Astrocyte (in vitro differentiated cells and primary cell): ENCODE results near the gene SLC9C1. TPM values are rescaled to one million over a fixed set of nuclear protein-coding genes. Genes with fewer than 3 reads are reported as not detected.

Experiments used
- DNase-seq: peaks from one replicate; pipeline ENCODE4 v3.0.0-alpha.2; 2010; ENCODE audit warnings: low read depth
- FAIRE-seq: peaks from 2 replicates; lab custom pipeline; 2011; peaks lifted over from hg19 to GRCh38; lab: Jason Lieb, UNC
- H2AFZ ChIP-seq: 2 replicates; pipeline ENCODE4 v1.6.0; 2012; ENCODE audit warnings: low read depth, low read length, inconsistent platforms
- H3K27ac ChIP-seq: 2 replicates; pipeline ENCODE4 v1.5.1; 2011; ENCODE audit warnings: low read depth, low read length, inconsistent platforms
- H3K27me3 ChIP-seq: 2 replicates; pipeline ENCODE4 v1.6.0; 2011; ENCODE audit warnings: low read length, inconsistent platforms; ENCODE audit not compliant: insufficient read depth
- H3K36me3 ChIP-seq: 2 replicates; pipeline ENCODE4 v1.5.1; 2011; ENCODE audit warnings: low read length, inconsistent platforms; ENCODE audit not compliant: insufficient read depth
- H3K4me1 ChIP-seq: 2 replicates; pipeline ENCODE4 v1.5.1; 2011; ENCODE audit warnings: low read length, inconsistent platforms; ENCODE audit not compliant: insufficient read depth
- H3K4me2 ChIP-seq: 2 replicates; pipeline ENCODE4 v1.6.0; 2012; ENCODE audit warnings: low read length, inconsistent platforms
- H3K4me3 ChIP-seq: 2 replicates; pipeline ENCODE4 v1.5.1; 2011; ENCODE audit warnings: low read depth, mild to moderate bottlenecking, low read length, inconsistent platforms; ENCODE audit not compliant: insufficient read depth
- H3K79me2 ChIP-seq: 2 replicates; pipeline ENCODE4 v1.6.0; 2012; ENCODE audit warnings: mild to moderate bottlenecking, low read length, inconsistent platforms; ENCODE audit not compliant: insufficient read depth
- H3K9ac ChIP-seq: 2 replicates; pipeline ENCODE4 v1.6.0; 2012; ENCODE audit warnings: mild to moderate bottlenecking, low read length, inconsistent platforms
- H3K9me3 ChIP-seq: 2 replicates; pipeline ENCODE4 v1.5.1; 2012; ENCODE audit warnings: low read depth, mild to moderate bottlenecking, low read length, inconsistent platforms; ENCODE audit not compliant: insufficient read depth
- H4K20me1 ChIP-seq: 2 replicates; pipeline ENCODE4 v1.6.0; 2012; ENCODE audit warnings: low read length, inconsistent platforms; ENCODE audit not compliant: insufficient read depth
- H3K27ac Mint-ChIP-seq: one replicate; pipeline ENCODE4 v1.8.0; 2021; ENCODE audit warnings: mild to moderate bottlenecking, mixed read lengths; ENCODE audit not compliant: unreplicated experiment
- H3K27me3 Mint-ChIP-seq: one replicate; pipeline ENCODE4 v1.8.0; 2021; ENCODE audit warnings: low read depth, mixed read lengths; ENCODE audit not compliant: unreplicated experiment
- H3K36me3 Mint-ChIP-seq: one replicate; pipeline ENCODE4 v1.8.0; 2021; ENCODE audit warnings: low read depth, mixed read lengths; ENCODE audit not compliant: unreplicated experiment
- H3K4me1 Mint-ChIP-seq: one replicate; pipeline ENCODE4 v1.8.0; 2021; ENCODE audit warnings: low read depth, mixed read lengths; ENCODE audit not compliant: unreplicated experiment
- H3K4me3 Mint-ChIP-seq: one replicate; pipeline ENCODE4 v1.8.0; 2021; ENCODE audit warnings: mild to moderate bottlenecking, moderate library complexity, mixed read lengths; ENCODE audit not compliant: unreplicated experiment
- H3K9me3 Mint-ChIP-seq: one replicate; pipeline ENCODE4 v1.8.0; 2021; ENCODE audit warnings: mild to moderate bottlenecking, mixed read lengths; ENCODE audit not compliant: unreplicated experiment
- CTCF ChIP-seq: IDR thresholded peaks from 2 replicates; pipeline ENCODE4 v1.5.1; 2011; ENCODE audit warnings: low read depth, mild to moderate bottlenecking, inconsistent platforms, low read length, moderate library complexity; ENCODE audit not compliant: insufficient read depth
- EZH2 ChIP-seq: IDR thresholded peaks from 2 replicates; pipeline ENCODE4 v1.6.1; 2012; ENCODE audit warnings: mild to moderate bottlenecking, low read length, inconsistent platforms; ENCODE audit not compliant: insufficient read depth
- total RNA-seq: library from RNA; stranded (reverse); gene quantifications from 2 replicates; pipeline ENCODE4 v1.2.1, GENCODE V29; 2021

SLC9C1 gene
- total RNA-seq, 1 donor from 2014 or later, result not detected

DNA sequence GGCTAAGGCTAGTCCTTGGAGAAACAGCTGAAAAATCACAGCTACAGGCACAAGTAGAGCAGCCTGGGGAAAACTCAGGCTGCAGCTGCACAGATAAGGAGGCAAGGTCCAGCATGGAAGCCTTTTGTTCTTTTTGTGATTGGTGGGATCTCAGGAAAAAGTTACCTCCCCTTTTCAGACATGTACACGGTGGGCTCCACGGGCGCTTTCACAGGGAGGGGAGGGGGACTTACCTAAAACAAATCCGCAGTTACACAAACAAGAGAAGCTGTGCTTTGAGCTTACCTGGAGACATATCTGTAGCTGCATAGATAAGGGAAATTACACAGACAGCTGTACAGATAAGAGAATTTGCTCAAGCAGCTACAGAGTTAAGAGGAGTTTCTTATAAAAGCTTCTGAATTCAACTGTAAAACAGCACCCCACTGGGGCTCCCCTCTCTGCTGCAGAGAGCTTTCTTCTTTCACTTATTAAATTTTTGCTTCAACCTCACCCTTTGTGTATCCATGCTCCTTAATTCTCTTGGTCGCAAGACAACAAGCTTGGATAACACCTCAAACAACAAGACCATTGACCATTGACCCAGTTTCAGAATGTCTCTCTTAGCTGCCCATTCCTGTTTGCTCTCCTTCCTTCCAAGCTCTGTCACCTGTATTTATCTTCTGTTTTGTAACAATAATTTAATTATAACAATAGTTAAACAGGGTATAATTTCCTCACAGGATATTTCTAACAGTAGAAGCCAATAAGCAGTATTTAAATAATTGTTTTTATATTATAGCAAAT, 28.0 kb upstream of the SLC9C1 start:
- Histone ChIP-seq H3K4me1 (no peaks in the 10 kb centered on the region), H4K20me1 (no peaks in the 10 kb centered on the region), H3K4me3 (no peak overlapping the region), H3K36me3 (no peaks in the 10 kb centered on the region), H3K27me3 (no peaks in the 10 kb centered on the region), H3K9me3 (no peaks in the 10 kb centered on the region), H2AFZ (no peak overlapping the region), H3K79me2 (no peaks in the 10 kb centered on the region), H3K27ac (no peak overlapping the region), H3K4me2 (no peak overlapping the region), H3K9ac (no peak overlapping the region)
- TF ChIP-seq EZH2 (no peak), CTCF (no peak)
- no peak for FAIRE-seq
- no peak overlapping the region for H3K4me3 Mint-ChIP-seq
- peaks cover 2% of the 10 kb centered on the region for H3K4me1 Mint-ChIP-seq
- no peak overlapping the region for H3K27ac Mint-ChIP-seq
- H3K27me3 Mint-ChIP-seq, result no peaks in the 10 kb centered on the region
- H3K36me3 Mint-ChIP-seq, result no peaks in the 10 kb centered on the region
- no peak for DNase-seq
- H3K9me3 Mint-ChIP-seq, result no peaks in the 10 kb centered on the region

DNA sequence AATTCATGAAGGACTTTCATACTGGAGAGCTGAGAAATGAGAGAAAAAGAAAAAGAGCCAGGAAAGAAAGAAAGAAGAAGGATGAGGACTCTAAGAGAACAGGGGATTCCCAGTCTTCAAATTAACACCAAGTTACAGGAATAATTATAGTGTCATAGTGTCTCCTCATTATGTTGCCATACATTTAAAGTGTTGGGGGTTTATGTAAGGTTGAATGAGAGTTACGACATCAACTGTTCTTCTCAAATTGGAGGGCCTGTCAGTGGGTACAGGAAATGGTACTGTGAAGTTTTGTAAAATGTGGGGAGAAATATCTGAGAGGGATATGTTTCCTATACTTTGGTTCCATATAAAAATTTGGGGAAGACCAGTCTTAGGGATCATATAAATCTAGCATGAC, 26.7 kb upstream of the SLC9C1 start:
- H3K27ac Mint-ChIP-seq, result no peak overlapping the region
- H3K9me3 Mint-ChIP-seq, result no peaks in the 10 kb centered on the region
- peaks cover 2% of the 10 kb centered on the region for H3K4me1 Mint-ChIP-seq
- TF ChIP-seq CTCF (no peak), EZH2 (no peak)
- H3K4me1 ChIP-seq, result no peaks in the 10 kb centered on the region
- no peak overlapping the region for H3K4me3 ChIP-seq
- no peak overlapping the region for H2AFZ ChIP-seq
- H3K36me3 Mint-ChIP-seq, result no peaks in the 10 kb centered on the region
- H3K4me3 Mint-ChIP-seq, result no peak overlapping the region
- H3K9ac ChIP-seq, result no peak overlapping the region
- no peak overlapping the region for H3K27ac ChIP-seq
- no peaks in the 10 kb centered on the region for H3K79me2 ChIP-seq
- no peaks in the 10 kb centered on the region for H3K27me3 Mint-ChIP-seq
- no peak overlapping the region for H3K4me2 ChIP-seq
- FAIRE-seq, result no peak
- H3K36me3 ChIP-seq, result no peaks in the 10 kb centered on the region
- no peaks in the 10 kb centered on the region for H4K20me1 ChIP-seq
- DNase-seq, result no peak
- no peaks in the 10 kb centered on the region for H3K27me3 ChIP-seq
- H3K9me3 ChIP-seq, result no peaks in the 10 kb centered on the region

DNA sequence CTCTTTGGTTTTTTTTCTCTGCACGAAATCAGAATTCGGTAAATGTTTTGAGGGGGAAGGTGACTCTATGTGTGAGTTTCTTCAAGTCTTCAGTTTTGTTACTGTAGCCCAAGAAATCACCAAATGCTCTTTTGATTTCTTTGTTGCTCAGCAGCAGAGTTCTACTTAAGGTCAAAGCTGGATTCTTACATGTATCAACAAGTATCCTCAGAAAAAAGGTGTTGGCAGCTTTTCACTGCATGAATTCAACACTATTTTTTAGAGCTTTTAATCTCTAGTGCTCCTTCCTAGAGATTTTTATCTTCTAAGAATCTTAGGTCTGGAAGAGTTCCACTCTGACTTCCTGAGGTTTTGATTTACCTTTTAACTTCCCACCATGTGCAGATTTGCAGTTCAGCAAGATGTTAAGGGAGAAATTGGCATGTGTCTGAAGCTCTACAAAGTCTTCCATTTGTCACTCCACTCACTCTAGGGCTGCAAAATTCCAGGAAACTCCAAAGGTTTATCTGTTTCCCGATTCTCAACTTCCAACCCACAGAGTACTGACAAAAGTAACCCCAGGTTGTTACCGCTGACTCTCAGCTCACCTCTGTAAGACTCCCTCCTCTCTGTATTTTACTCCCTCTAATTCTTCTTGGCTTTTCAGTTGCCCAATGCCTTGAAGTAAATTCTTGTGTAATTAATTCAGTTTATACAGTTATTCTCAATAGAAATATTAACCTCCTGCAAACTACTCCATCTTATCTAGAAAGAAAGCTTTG, 25.7 kb upstream of the SLC9C1 start:
- DNase-seq, result no peak
- Histone ChIP-seq H3K4me1 (no peaks in the 10 kb centered on the region), H3K9me3 (no peaks in the 10 kb centered on the region), H3K4me2 (no peak overlapping the region), H3K36me3 (no peaks in the 10 kb centered on the region), H2AFZ (no peak overlapping the region), H3K79me2 (no peaks in the 10 kb centered on the region), H3K27me3 (no peaks in the 10 kb centered on the region), H4K20me1 (no peaks in the 10 kb centered on the region), H3K27ac (no peak overlapping the region), H3K9ac (no peak overlapping the region), H3K4me3 (no peak overlapping the region)
- Mint-ChIP-seq H3K27ac (no peak overlapping the region), H3K4me1 (peaks cover 2% of the 10 kb centered on the region), H3K4me3 (no peak overlapping the region), H3K36me3 (no peaks in the 10 kb centered on the region), H3K9me3 (no peaks in the 10 kb centered on the region), H3K27me3 (no peaks in the 10 kb centered on the region)
- FAIRE-seq, result no peak
- TF ChIP-seq EZH2 (no peak), CTCF (no peak)
